T47D (cell line): Measurements from ENCODE around the gene SMAD7.

Experiments used
- DNase-seq, 2 experiments: peaks; one replicate each; pipeline versions ENCODE4 v3.0.0 to v3.0.0-alpha.2; 2011 to 2012; ENCODE audit warnings: low read depth in 1 of 2, low spot score in 1 of 2
- JUND ChIP-seq: IDR thresholded peaks from 2 replicates; pipeline ENCODE4 v1.6.1; 2012; ENCODE audit warnings: low read depth
- in situ Hi-C: cut with HindIII; loops from 2 replicates; pipeline ENCODE4 v1.10.0; 2016; ENCODE audit warnings: low sequenced_read_pairs, low pct_unique_long_range_greater_than_20kb

Gene SMAD7

GRCh38 chr18:48992133-48992532, 41.4 kb upstream of the SMAD7 start:
- in situ Hi-C loops = no loop called here
- TF ChIP-seq JUND = no peak
- no peak for DNase-seq

GRCh38 chr18:48991676-48992075, 40.9 kb upstream of the SMAD7 start:
- DNase-seq = peak in 1 of 2 experiments; percentile 13
- in situ Hi-C loops = no loop called here
- TF ChIP-seq JUND = no peak

GRCh38 chr18:48991319-48991660, 40.5 kb upstream of the SMAD7 start:
- in situ Hi-C loops = no loop called here
- TF ChIP-seq JUND = no peak
- DNase-seq = no peak

DNA sequence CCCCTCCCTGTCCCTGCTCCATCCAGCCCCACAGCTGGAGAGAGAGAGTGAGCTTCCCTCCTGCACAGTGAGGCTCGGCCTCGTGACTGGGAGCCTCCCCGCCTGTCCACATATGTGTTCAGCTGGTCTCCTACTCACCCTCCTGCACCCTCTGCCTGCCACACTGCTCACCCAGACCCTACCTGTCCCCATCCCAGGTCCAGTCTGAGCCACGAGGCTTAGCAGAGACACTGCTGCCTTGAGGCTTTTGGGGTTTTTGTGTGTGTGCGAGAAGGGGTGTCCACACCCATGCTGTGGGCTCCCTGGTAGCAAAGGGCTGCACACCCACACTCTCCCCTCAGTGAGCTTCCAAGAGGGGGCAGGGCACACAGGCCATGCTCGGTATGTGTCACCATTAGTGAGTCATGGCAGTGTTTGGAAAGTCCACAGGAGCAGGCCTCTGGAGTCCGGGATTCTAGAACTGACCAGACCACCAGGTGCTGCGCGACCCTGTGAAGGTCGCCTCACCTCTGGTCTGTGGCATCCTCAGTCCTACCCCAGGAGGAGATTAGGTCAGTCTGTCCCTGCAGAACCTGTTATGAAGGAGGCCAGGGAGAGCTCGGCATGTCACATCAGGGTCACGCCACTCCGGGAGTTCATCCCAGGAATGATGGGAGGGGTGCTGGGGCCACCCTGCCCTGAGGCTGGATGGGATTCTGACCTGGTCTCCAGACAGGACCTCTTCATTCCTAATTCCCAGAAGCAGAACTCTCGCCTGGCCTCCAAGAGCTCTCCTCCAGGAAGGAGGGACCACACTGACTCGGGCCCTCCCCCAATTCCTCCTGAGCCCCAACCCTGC, 39.9 kb upstream of the SMAD7 start:
- TF ChIP-seq JUND = no peak
- in situ Hi-C loops = no loop called here
- DNase-seq = peak in 1 of 2 experiments; percentile 15

DNA sequence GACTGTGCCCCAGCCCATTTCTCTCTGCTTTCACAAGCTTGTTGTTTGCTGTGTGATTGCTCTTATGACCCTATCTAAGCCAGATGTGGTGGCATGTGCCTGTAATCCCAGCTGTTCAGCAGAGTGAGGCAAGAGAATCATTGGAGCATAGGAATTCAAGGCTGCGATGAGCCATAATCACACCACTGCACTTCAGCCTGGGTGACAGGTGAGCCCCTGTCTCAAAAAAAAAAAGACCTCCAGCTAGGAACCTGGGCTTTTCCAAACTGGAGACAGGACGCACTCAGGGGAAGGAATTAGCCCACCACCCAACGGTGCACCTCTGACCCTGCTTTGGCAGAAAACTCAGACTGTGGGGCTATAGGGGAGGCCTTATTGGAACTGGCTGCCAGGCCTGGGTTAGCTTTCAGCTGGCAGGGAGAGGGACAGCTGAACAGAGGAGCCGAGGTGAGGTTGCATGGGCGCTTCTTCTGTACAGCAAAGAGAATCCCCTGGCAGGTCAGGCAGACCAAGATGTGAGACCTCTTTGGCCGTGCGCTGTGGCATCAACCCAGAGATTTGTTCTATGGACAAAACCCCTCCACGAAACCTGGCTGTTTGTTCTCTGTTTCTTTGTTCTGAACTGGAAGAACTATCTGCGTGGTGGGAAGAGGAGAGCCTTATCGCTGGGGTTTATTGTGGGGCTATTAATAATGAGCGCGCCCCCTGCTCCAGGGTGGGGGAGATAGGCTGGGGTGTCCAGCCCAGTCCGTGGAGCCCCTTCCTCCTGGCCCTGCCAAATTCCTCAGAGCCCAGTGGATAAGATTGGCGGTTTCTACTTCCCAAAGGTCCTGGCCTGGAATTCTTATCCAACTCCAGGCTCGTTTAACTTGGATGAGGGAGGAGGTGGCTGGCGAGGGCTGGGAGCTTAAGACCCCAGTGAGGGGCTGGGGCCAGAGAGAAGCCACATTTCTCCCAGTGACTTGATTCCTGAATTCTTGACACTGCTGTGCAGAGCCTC, 38.8 kb upstream of the SMAD7 start:
- DNase-seq = no peak
- TF ChIP-seq JUND = no peak
- in situ Hi-C loops = no loop called here

DNA sequence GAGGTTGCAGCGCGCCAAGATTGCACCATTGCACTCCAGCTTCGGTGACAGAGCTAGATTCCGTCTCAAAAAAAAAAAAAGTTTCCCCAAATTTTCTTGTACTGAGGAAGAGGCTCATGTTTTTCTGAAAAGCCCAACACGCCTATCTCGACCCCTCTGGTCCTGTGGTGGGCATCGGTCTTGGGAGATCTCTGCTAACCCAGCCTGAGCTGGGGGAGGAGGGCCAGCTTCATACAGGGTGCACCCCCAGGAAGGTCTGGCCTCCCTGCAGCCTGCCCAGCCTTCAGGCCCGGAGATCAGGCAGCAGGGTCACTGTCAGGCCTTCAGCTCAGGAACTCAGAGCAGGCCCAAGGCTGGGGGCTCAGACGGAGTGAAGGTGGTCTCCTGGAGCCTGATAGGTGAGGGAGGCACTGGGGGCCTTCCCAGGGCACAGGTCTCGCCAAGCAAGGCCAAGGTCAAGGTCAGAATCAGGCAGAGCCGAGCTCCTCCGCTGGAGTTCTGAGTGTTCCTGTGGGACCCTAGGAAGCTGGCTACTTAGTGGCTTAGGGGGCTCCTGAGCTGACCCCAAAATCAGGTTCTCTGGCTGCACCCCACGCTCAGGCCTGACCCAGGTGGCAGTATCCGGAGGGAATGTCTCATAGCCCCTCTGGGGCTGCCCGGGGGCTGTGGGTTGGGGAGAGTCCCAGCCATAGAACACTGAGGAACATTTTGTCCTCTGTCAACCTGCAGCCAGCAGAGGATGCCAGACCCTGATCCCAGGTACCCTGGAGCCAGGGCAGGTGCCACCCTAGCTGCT, 37.9 kb upstream of the SMAD7 start:
- DNase-seq = no peak
- no peak for TF ChIP-seq JUND
- in situ Hi-C loops = no loop called here

- in situ Hi-C loops = no loop called here
- DNase-seq = no peak
These were observed 37.1 kb upstream of the SMAD7 start for GRCh38 chr18:48987821-48988220.

DNA sequence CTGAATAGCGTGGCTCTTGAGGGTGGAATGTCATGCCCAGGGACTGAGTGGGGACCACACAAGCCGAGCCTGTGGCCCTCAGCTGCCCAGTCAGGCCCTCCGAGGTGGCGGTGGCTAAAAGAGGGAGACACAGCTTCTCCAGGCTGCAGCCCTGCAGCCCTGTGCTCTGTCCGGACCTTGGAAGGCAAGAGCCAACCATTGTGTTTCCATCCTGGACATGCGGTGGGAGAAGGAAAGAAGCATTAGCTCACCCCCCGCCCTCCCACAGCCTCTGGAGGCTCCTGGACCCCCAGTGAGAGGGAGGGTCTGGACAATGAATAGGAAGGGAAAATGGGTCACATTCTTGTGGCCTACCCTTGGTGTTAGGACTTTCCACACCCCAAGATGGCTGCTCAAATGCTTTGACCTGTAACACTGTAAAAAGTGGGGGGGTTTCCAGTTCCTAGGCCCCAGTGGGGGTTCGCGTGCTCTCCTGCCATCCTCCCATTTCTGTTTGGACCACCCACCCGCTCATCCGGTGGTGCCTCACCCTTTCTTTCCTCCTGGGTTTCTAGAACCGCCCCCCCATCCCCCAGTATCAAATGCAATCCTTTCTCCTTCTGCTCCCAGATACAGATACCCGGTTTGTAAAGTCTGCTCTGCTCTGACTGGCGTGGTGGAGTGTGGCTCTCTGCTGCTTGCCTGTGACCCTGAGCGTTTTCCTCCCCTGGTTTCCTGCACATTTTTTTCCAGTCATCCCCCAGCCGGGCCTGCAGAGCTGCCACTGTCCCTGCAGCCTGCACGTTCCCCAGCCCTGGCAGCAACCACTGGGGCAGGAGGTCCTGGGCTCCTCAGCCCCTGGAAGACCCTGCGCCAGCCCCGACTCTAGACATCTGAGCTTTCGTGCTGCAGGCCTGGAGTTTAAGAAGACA, 36.3 kb upstream of the SMAD7 start:
- in situ Hi-C loops = no loop called here
- no peak for TF ChIP-seq JUND

More at GRCh38 chr18:48987821-48988220, 37.1 kb upstream of the SMAD7 start:
- TF ChIP-seq JUND = no peak

DNA sequence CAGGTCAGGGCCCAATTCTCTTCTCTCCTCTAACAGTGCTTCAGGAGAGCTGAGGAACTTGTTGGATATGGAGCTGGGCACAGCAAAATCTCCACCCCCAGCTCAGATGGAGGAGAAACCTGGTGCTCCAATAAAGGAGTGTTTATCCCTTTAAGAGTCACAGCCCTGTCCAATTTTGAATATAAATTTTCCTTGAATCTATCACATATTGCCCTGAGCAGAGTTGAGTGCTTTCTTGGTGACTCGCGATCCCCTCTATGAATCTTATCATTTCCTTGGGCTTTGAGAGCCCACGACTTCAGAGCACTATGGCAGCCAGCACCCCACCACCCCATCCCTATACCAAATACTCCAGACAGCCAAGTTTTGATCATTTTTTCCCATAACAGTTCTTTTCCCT, 34.4 kb upstream of the SMAD7 start:
- DNase-seq = no peak
- no peak for TF ChIP-seq JUND
- in situ Hi-C loops = no loop called here

More for the DNA sequence above, 36.3 kb upstream of the SMAD7 start:
- DNase-seq = no peak

DNA sequence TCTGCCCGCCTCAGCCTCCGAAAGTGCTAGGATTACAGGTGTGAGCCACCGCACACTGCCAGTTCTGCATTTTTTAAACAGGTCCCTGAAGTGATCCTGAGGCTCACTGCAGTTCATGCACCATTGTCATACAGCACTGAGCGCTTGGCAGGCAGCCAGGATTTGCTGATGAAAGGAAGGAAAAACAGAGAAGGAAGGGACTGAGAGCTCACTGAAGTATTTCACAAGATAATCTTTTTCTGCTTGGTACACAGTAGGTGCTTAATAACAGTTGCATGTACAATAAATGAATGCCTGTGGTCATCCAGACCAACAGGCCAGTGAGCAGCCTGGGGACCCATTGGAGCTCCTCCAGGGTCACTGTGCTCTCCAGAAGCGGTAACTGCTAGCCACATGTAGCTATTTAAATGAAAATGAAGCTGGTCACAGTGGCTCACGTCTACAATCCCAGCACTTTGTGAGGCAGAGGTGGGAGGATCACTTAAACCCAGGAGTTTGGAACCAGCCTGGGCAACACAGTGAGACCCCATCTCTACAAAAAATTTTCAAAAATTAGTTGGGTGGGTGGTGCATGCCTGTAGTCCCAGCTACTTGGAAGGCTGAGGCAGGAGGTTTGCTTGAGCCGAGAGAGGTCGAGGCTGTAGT, 33.1 kb upstream of the SMAD7 start:
- peak in 1 of 2 experiments; percentile 39 for DNase-seq
- TF ChIP-seq JUND = no peak
- in situ Hi-C loops = no loop called here

DNA sequence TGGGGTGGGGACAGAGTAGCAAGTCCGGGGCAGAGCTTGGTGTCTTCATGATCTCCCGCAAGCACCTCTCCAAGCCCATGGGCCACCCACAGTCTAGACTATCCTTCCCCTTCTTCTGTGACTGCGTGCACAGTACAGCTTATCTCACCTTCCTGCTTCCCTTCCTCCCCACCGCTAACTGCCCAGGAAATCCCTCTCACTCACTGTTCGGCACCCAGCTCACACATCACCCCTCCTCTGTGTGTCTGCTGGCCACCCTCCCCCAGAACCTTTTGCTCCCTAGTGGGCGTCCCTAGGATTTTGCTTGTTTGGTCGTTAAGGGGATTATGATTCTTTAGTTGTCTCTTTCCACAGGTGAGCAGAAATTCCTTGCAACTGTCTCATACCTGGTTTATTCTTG, 31.5 kb upstream of the SMAD7 start:
- no peak for TF ChIP-seq JUND
- no peak for DNase-seq
- in situ Hi-C loops = no loop called here
